Loucy (cell line): ENCODE measurements around the gene ADGRB3.

Source experiments
- H2AFZ ChIP-seq: fragments of 200-600 bp; sonication (generic); 2 replicates; pipeline ENCODE4 v1.6.0; 2016; ENCODE audit warnings: antibody characterized with exemption, mild to moderate bottlenecking, low read length, moderate library complexity
- H3F3A ChIP-seq: fragments of 200-600 bp; 2 replicates; pipeline ENCODE4 v1.6.0; 2016; ENCODE audit warnings: antibody characterized with exemption, low read depth, mild to moderate bottlenecking
- H3K27me3 ChIP-seq: fragments of 200-600 bp; sonication (generic); 2 replicates; pipeline ENCODE4 v1.6.1; 2014; ENCODE audit warnings: low read length, mild to moderate bottlenecking; ENCODE audit not compliant: insufficient read depth, poor library complexity, severe bottlenecking
- H3K36me3 ChIP-seq: fragments of 200-600 bp; sonication (generic); 2 replicates; pipeline ENCODE4 v1.6.1; 2016; ENCODE audit warnings: low read length; ENCODE audit not compliant: insufficient read depth
- H3K4me1 ChIP-seq: fragments of 200-600 bp; sonication (generic); 2 replicates; pipeline ENCODE4 v1.5.1; 2014; ENCODE audit warnings: low read length, mild to moderate bottlenecking; ENCODE audit not compliant: insufficient read depth, poor library complexity, severe bottlenecking
- H3K4me2 ChIP-seq: fragments of 200-600 bp; sonication (generic); 2 replicates; pipeline ENCODE4 v1.6.0; 2014; ENCODE audit warnings: antibody characterized with exemption, low read length, low read depth, mild to moderate bottlenecking; ENCODE audit not compliant: poor library complexity, severe bottlenecking
- H3K4me3 ChIP-seq: fragments of 200-600 bp; sonication (generic); 2 replicates; pipeline ENCODE4 v1.5.1; 2014; ENCODE audit warnings: low read length, mild to moderate bottlenecking, mixed read lengths; ENCODE audit not compliant: poor library complexity, severe bottlenecking
- H3K79me2 ChIP-seq: fragments of 200-600 bp; sonication (generic); 2 replicates; pipeline ENCODE4 v1.6.1; 2014; ENCODE audit warnings: low read length; ENCODE audit not compliant: insufficient read depth
- H3K9ac ChIP-seq: fragments of 200-600 bp; sonication (generic); 2 replicates; pipeline ENCODE4 v1.6.0; 2014; ENCODE audit warnings: mild to moderate bottlenecking, low read depth, low read length, moderate library complexity; ENCODE audit not compliant: poor library complexity, severe bottlenecking
- H3K9me2 ChIP-seq: fragments of 200-600 bp; sonication (generic); replicated peaks from 2 replicates; pipeline ENCODE4 v1.6.1; 2016; ENCODE audit warnings: low read depth, low read length, mixed read lengths
- H3K9me3 ChIP-seq: fragments of 200-600 bp; sonication (generic); 2 replicates; pipeline ENCODE4 v1.6.1; 2014; ENCODE audit warnings: mild to moderate bottlenecking, antibody characterized with exemption, low read length, low read depth; ENCODE audit not compliant: insufficient read depth
- H4K20me1 ChIP-seq: fragments of 200-600 bp; sonication (generic); 2 replicates; pipeline ENCODE4 v1.6.0; 2014; ENCODE audit warnings: antibody characterized with exemption, low read length, mild to moderate bottlenecking; ENCODE audit not compliant: insufficient read depth, poor library complexity, severe bottlenecking
- CTCF ChIP-seq: fragments of 200-600 bp; sonication (generic); conservative IDR thresholded peaks from 2 replicates; pipeline ENCODE4 v1.5.1; 2014; ENCODE audit warnings: mild to moderate bottlenecking, antibody characterized with exemption, low read length
- EZH2phosphoT487 ChIP-seq: fragments of 200-600 bp; IDR thresholded peaks from 2 replicates; pipeline ENCODE4 v1.6.1; 2018; ENCODE audit warnings: antibody characterized with exemption, mild to moderate bottlenecking, moderate library complexity, borderline replicate concordance

Gene ADGRB3

GRCh38 chr6:68651011-68651985 is 16.2 kb downstream of the ADGRB3 start:
- Histone ChIP-seq H3K79me2 (no peaks in the 10 kb centered on the region), H3K4me3 (no peak overlapping the region), H3K9ac (no peak overlapping the region), H2AFZ (no peak overlapping the region), H4K20me1 (no peaks in the 10 kb centered on the region), H3K4me2 (no peak overlapping the region), H3K9me3 (no peaks in the 10 kb centered on the region), H3K36me3 (no peaks in the 10 kb centered on the region), H3F3A (no peaks in the 10 kb centered on the region), H3K4me1 (no peaks in the 10 kb centered on the region), H3K27me3 (no peaks in the 10 kb centered on the region), H3K9me2 (no peaks in the 10 kb centered on the region)
- TF ChIP-seq CTCF (no peak), EZH2phosphoT487 (no peak)

GRCh38 chr6:68652117-68652536 is 17.0 kb downstream of the ADGRB3 start:
- Histone ChIP-seq H4K20me1 (no peaks in the 10 kb centered on the region), H3K4me1 (no peaks in the 10 kb centered on the region), H3K79me2 (no peaks in the 10 kb centered on the region), H3F3A (no peaks in the 10 kb centered on the region), H3K9ac (no peak overlapping the region), H3K9me2 (no peaks in the 10 kb centered on the region), H3K9me3 (no peaks in the 10 kb centered on the region), H3K4me2 (no peak overlapping the region), H2AFZ (no peak overlapping the region), H3K4me3 (no peak overlapping the region), H3K36me3 (no peaks in the 10 kb centered on the region), H3K27me3 (no peaks in the 10 kb centered on the region)
- no peak for TF ChIP-seq EZH2phosphoT487
- no peak for TF ChIP-seq CTCF

GRCh38 chr6:68653074-68653705 is 18.1 kb downstream of the ADGRB3 start:
- TF ChIP-seq CTCF, result no peak
- TF ChIP-seq EZH2phosphoT487, result no peak
- Histone ChIP-seq H3K79me2 (no peaks in the 10 kb centered on the region), H3F3A (no peaks in the 10 kb centered on the region), H3K9me2 (no peaks in the 10 kb centered on the region), H3K27me3 (no peaks in the 10 kb centered on the region), H3K36me3 (no peaks in the 10 kb centered on the region), H3K4me2 (no peak overlapping the region), H3K9ac (no peak overlapping the region), H2AFZ (no peak overlapping the region), H3K4me3 (no peak overlapping the region), H3K4me1 (no peaks in the 10 kb centered on the region), H4K20me1 (no peaks in the 10 kb centered on the region), H3K9me3 (no peaks in the 10 kb centered on the region)
